Thyroid gland (tissue), 4 donors: ENCODE data around the gene TRMU. TPM values are rescaled to one million over a fixed set of nuclear protein-coding genes. Genes with fewer than 3 reads are reported as not detected.

Experiments
- DNase-seq, 2 donors: peaks; one replicate each; pipeline ENCODE4 v3.0.0-alpha.2; 2019
- H3K27ac ChIP-seq, 3 donors: fragments of 200-600 bp; sonication (generic); 1 replicate in 2 of 3; 2 replicates in 1 of 3; pipeline ENCODE4 v1.5.1; 2016 to 2019; ENCODE audit warnings: mild to moderate bottlenecking in 1 of 3, moderate library complexity in 1 of 3
- H3K27me3 ChIP-seq: fragments of 200-600 bp; sonication (generic); one replicate; pipeline ENCODE4 v1.5.1; 2019
- H3K36me3 ChIP-seq, 2 donors: fragments of 200-600 bp; sonication (generic); one replicate each; pipeline ENCODE4 v1.5.1; 2016 to 2019
- H3K4me1 ChIP-seq, 2 donors: fragments of 200-600 bp; sonication (generic); one replicate each; pipeline ENCODE4 v1.5.1; 2017 to 2019
- H3K4me3 ChIP-seq, 3 donors: fragments of 200-600 bp; sonication (generic); replicated peaks in 1 of 3; 1 replicate in 2 of 3; 2 replicates in 1 of 3; pipeline ENCODE4 v1.5.1; 2016; ENCODE audit warnings: mild to moderate bottlenecking in 1 of 3
- H3K9me3 ChIP-seq: fragments of 200-600 bp; sonication (generic); one replicate; pipeline ENCODE4 v1.5.1; 2017
- CTCF ChIP-seq, 6 experiments: fragments of 200-600 bp in 3 of 6; fragments of 450-650 bp in 3 of 6; sonication (generic) in 3 of 6; IDR thresholded peaks; one replicate each; pipeline ENCODE4 v1.5.1; 2016 to 2019; ENCODE audit warnings: antibody characterized with exemption in 6 of 6, mild to moderate bottlenecking in 2 of 6, inconsistent platforms in 1 of 6, moderate library complexity in 1 of 6
- POLR2A ChIP-seq, 2 donors: fragments of 450-650 bp; IDR thresholded peaks; one replicate each; pipeline ENCODE4 v1.6.1; 2017; ENCODE audit warnings: antibody characterized with exemption in 2 of 2, mild to moderate bottlenecking in 2 of 2, moderate library complexity in 1 of 2
- WGBS, 2 donors: methylation state at CpG; one replicate each; pipeline ENCODE4 v1.1.5; 2017; 5-methylcytosine and 5-hydroxymethylcytosine counted together
- intact Hi-C: fragments of 100-400 bp; cut with DNase I; formaldehyde crosslinking; loops from one replicate; pipeline ENCODE4 v1.15.1; 2023
- total RNA-seq, 4 donors: library from RNA; depleted of rRNA; stranded (reverse); fragments of >200 nt; gene quantifications; one replicate each; pipeline ENCODE4 v1.2.3, GENCODE V29; 2016

The TRMU gene
- total RNA-seq, 4 donors from 2014 or later, result 30.7 to 113 (median 49.0) TPM

DNA sequence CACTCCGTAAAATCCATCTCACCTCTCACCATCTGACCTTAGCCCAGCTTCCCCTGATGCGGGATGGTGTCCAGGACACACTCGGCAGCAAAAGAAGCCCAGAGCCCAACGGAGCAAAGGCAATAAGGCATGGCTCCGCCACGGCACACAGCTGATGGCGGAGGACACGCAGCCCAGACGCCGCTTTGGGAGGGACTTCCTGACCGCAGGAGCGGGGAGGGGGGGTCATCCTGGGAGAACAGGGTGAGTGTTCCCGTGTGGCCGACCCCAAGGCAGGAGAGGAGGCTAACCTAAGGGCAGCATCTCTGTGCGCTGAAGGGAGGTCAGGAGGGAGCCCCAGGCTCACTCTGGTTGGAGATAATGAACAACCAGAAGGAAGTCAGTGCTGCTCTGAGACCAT is 71.3 kb downstream of the TRMU start:
- no peak for DNase-seq
- 77 to 86% methylated on average over 12 to 15 of the region's 15 CpGs for WGBS, 2 donors
- TF ChIP-seq POLR2A (IDR thresholded peaks at IDR 0.05) (no peak), CTCF (IDR thresholded peaks at IDR 0.05) (no peak)
- H3K9me3 ChIP-seq, result no peaks in the 10 kb centered on the region
- no peak overlapping the region for H3K4me3 ChIP-seq
- H3K36me3 ChIP-seq, result peaks cover 0 to 10% of the 10 kb centered on the region in 2 donors
- intact Hi-C loops, result no loop called here
- no peaks in the 10 kb centered on the region for H3K27me3 ChIP-seq
- H3K27ac ChIP-seq, result no peak overlapping the region
- H3K4me1 ChIP-seq, result peaks cover 0 to 2% of the 10 kb centered on the region in 2 donors

Other genes starting within 250 kb of the TRMU start
- 10 to 100 TPM; 26.9 to 41.9 (median 37.4) TPM for gene PPARA, start 185.2 kb upstream of the TRMU start, total RNA-seq
- 10 to 100 TPM; 12.8 to 34.4 (median 16.4) TPM for gene CDPF1, start 85.4 kb upstream of the TRMU start, total RNA-seq
- under 1 TPM in 3 of 4 donors, not detected in 1; 0.10 to 0.21 (median 0.11) TPM for gene PKDREJ, start 72.4 kb upstream of the TRMU start, total RNA-seq
- gene TTC38, start 67.7 kb upstream of the TRMU start, total RNA-seq, result 10 to 100 TPM; 30.2 to 81.9 (median 51.1) TPM
- gene GTSE1, start 38.8 kb upstream of the TRMU start, total RNA-seq, result under 1 TPM in 3 of 4 donors, not detected in 1; 0.22 to 0.27 (median 0.25) TPM
- gene CELSR1, start 201.9 kb downstream of the TRMU start, total RNA-seq, result 10 to 100 TPM; 18.4 to 56.0 (median 31.0) TPM